Measurements from ENCODE around the gene LPCAT2. TPM values are rescaled to one million over a fixed set of nuclear protein-coding genes. Genes with fewer than 3 reads are reported as not detected.

LPCAT2 gene
- total and polyA plus RNA-seq, 12 donors, result 4.0 to 10.9 (median 7.0) TPM

GRCh38 chr16:55494994-55495421, 13.9 kb upstream of the LPCAT2 start:
- Histone ChIP-seq H3K4me1 (peaks cover 0 to 36% (median 20%) of the 10 kb centered on the region in 9 donors), H3K36me3 (peaks cover 0 to 57% (median 0%) of the 10 kb centered on the region in 9 donors), H3K27me3 (no peaks in the 10 kb centered on the region), H3K4me3 (no peak overlapping the region), H3K9me3 (no peaks in the 10 kb centered on the region), H3K27ac (peak overlapping the region in 1 of 10 donors; percentile 31)
- intact Hi-C loops (cut with DNase I), result loop anchor here in 7 of 10 donors (1.0 to 10.0 kb wide), 4 partner anchors 47 to 210 kb away; no protein-coding TSS in a partner anchor
- WGBS, 2 donors, result 23 to 31% methylated on average over 3 of the region's 3 CpGs
- ATAC-seq (peak; percentile 72 to 93 (median 88)), DNase-seq (peak in 1 of 2 donors; percentile 68)
- TF ChIP-seq CTCF (IDR thresholded peaks at IDR 0.05), result peak; percentile 22 to 74 (median 56)

GRCh38 chr16:55495616-55496289, 13.1 kb upstream of the LPCAT2 start:
- H3K4me1 ChIP-seq, result peaks cover 2 to 43% (median 27%) of the 10 kb centered on the region in 9 donors
- peaks cover 0 to 51% (median 0%) of the 10 kb centered on the region in 9 donors for H3K36me3 ChIP-seq
- H3K27ac ChIP-seq, result peak overlapping the region in 1 of 10 donors; percentile 31
- DNase-seq (no peak), ATAC-seq (peak in 6 of 8 donors; percentile 25 to 65 (median 40))
- H3K4me3 ChIP-seq, result no peak overlapping the region
- no peaks in the 10 kb centered on the region for H3K27me3 ChIP-seq
- intact Hi-C loops (cut with DNase I), result loop anchor here in 7 of 10 donors (1.0 to 10.0 kb wide), 4 partner anchors 47 to 209 kb away; no protein-coding TSS in a partner anchor
- 62 to 81% methylated on average over 7 of the region's 7 CpGs for WGBS, 2 donors
- H3K9me3 ChIP-seq, result no peaks in the 10 kb centered on the region
- TF ChIP-seq CTCF (IDR thresholded peaks at IDR 0.05), result no peak

GRCh38 chr16:55496509-55497145, 12.2 kb upstream of the LPCAT2 start:
- no peak for TF ChIP-seq CTCF (IDR thresholded peaks at IDR 0.05)
- 76 to 88% methylated on average over 8 of the region's 8 CpGs for WGBS, 2 donors
- no peak overlapping the region for H3K4me3 ChIP-seq
- H3K27me3 ChIP-seq, result no peaks in the 10 kb centered on the region
- ATAC-seq (no peak), DNase-seq (no peak)
- peaks cover 0 to 43% (median 0%) of the 10 kb centered on the region in 9 donors for H3K36me3 ChIP-seq
- intact Hi-C loops (cut with DNase I), result loop anchor here in 7 of 10 donors (5.0 to 10.0 kb wide), 3 partner anchors 46 to 208 kb away; no protein-coding TSS in a partner anchor
- no peaks in the 10 kb centered on the region for H3K9me3 ChIP-seq
- peaks cover 4 to 51% (median 32%) of the 10 kb centered on the region in 9 donors for H3K4me1 ChIP-seq
- no peak overlapping the region for H3K27ac ChIP-seq

GRCh38 chr16:55497558-55497957, 11.3 kb upstream of the LPCAT2 start:
- Histone ChIP-seq H3K4me1 (peaks cover 4 to 60% (median 41%) of the 10 kb centered on the region in 9 donors), H3K27me3 (no peaks in the 10 kb centered on the region), H3K36me3 (peaks cover 0 to 43% (median 0%) of the 10 kb centered on the region in 9 donors), H3K27ac (no peak overlapping the region), H3K9me3 (no peaks in the 10 kb centered on the region), H3K4me3 (no peak overlapping the region)
- no peak for TF ChIP-seq CTCF (IDR thresholded peaks at IDR 0.05)
- intact Hi-C loops (cut with DNase I), result loop anchor here in 7 of 10 donors (5.0 to 10.0 kb wide), 3 partner anchors 45 to 207 kb away; no protein-coding TSS in a partner anchor
- 80 to 96% methylated on average over 5 of the region's 5 CpGs for WGBS, 2 donors
- DNase-seq (no peak), ATAC-seq (no peak)
